CD4-positive, alpha-beta T cell (primary cell): ENCODE results near the gene SYTL5. TPM values are rescaled to one million over a fixed set of nuclear protein-coding genes. Genes with fewer than 3 reads are reported as not detected.
"Not testable (repeated sequence)": the region's sequence is repeated elsewhere in the genome, so short reads cannot be mapped to it uniquely, and the experiment has no call there.

ENCODE experiments used
- ATAC-seq: fragments of 200-7000 bp; cut with Tn5 transposase; one replicate; pipeline ENCODE4 v1.10.0; 2022; ENCODE audit warnings: mild to moderate bottlenecking; ENCODE audit not compliant: poor library complexity
- CTCF ChIA-PET: fragments of 350-600 bp; sonication (Branson Sonifier 250); formaldehyde crosslinking; loops from one replicate; lab custom pipeline; 2021; ENCODE audit warnings: antibody characterized with exemption, inconsistent platforms; lab: Charles Lee
- POLR2A ChIA-PET: fragments of 350-600 bp; sonication (Branson Sonifier 250); formaldehyde crosslinking; loops from one replicate; lab custom pipeline; 2021; ENCODE audit warnings: antibody characterized with exemption, inconsistent platforms; lab: Charles Lee
- DNase-seq, 14 experiments: peaks; one replicate each; pipeline ENCODE4 v3.0.0-alpha.2; 2013 to 2020; ENCODE audit warnings: mixed read lengths in 2 of 14
- H3K27ac ChIP-seq, 2 donors: one replicate each; pipeline versions ENCODE4 v1.5.1 to v1.7.0; 2013; ENCODE audit warnings: low read length in 2 of 2, low read depth in 1 of 2, mild to moderate bottlenecking in 1 of 2
- H3K27me3 ChIP-seq, 2 experiments: 1 replicate in 1 of 2; 2 replicates in 1 of 2; pipeline versions ENCODE4 v1.6.1 to v1.7.0; 2013; ENCODE audit warnings: low read length in 2 of 2, control low read depth in 1 of 2, mild to moderate bottlenecking in 1 of 2, moderate library complexity in 1 of 2; ENCODE audit not compliant: insufficient read depth in 2 of 2, control insufficient read depth in 1 of 2
- H3K36me3 ChIP-seq: one replicate; pipeline ENCODE4 v1.6.1; 2013; ENCODE audit warnings: low read length, control low read depth; ENCODE audit not compliant: insufficient read depth
- H3K4me1 ChIP-seq: one replicate; pipeline ENCODE4 v1.6.1; 2013; ENCODE audit warnings: low read length, control low read depth; ENCODE audit not compliant: insufficient read depth
- H3K4me3 ChIP-seq: one replicate; pipeline ENCODE4 v1.5.1; 2013; ENCODE audit warnings: mild to moderate bottlenecking, low read length, moderate library complexity
- H3K9me3 ChIP-seq, 2 experiments: 1 replicate in 1 of 2; 2 replicates in 1 of 2; pipeline versions ENCODE4 v1.6.1 to v1.7.0; 2013; ENCODE audit warnings: low read length in 2 of 2, mild to moderate bottlenecking in 2 of 2, control low read depth in 1 of 2, moderate library complexity in 1 of 2; ENCODE audit not compliant: control insufficient read depth in 1 of 2, insufficient read depth in 1 of 2
- H3K27ac Mint-ChIP-seq: one replicate; pipeline ENCODE4 v1.8.0; 2020; ENCODE audit warnings: mixed read lengths
- H3K27me3 Mint-ChIP-seq: one replicate; pipeline ENCODE4 v1.8.0; 2021; ENCODE audit warnings: mixed read lengths
- H3K36me3 Mint-ChIP-seq: one replicate; pipeline ENCODE4 v1.8.0; 2021; ENCODE audit warnings: low read depth, mixed read lengths
- H3K4me1 Mint-ChIP-seq: one replicate; pipeline ENCODE4 v1.8.0; 2021; ENCODE audit warnings: low read depth, mixed read lengths
- H3K4me3 Mint-ChIP-seq: one replicate; pipeline ENCODE4 v1.8.0; 2020; ENCODE audit warnings: mild to moderate bottlenecking, mixed read lengths
- H3K9me3 Mint-ChIP-seq: one replicate; pipeline ENCODE4 v1.8.0; 2020; ENCODE audit warnings: mixed read lengths
- CTCF ChIP-seq: fragments of 200-600 bp; IDR thresholded peaks from one replicate; pipeline ENCODE4 v1.8.0; 2022; ENCODE audit warnings: antibody characterized with exemption, mild to moderate bottlenecking
- intact Hi-C, 2 experiments: fragments of 100-400 bp; cut with DNase I in 1 of 2; cut with micrococcal nuclease in 1 of 2; formaldehyde crosslinking; loops; one replicate each; pipeline versions ENCODE4 v1.15.1 to v1.9.0; 2023 to 2025; cut with DNase I, micrococcal nuclease
- total RNA-seq, 174 experiments: library from RNA in 2 of 174; stranded (reverse) in 2 of 174; gene quantifications; one replicate each; pipeline ENCODE4 v1.2.3 and lab custom pipeline; 2021 to 2026

SYTL5 gene
- total RNA-seq, 2 experiments from 2014 or later, result not detected

GRCh38 chrX:37989304-37989703 lies 17.0 kb upstream of the SYTL5 start:
- no peaks in the 10 kb centered on the region for H3K27me3 Mint-ChIP-seq
- Histone ChIP-seq H3K36me3 (no peaks in the 10 kb centered on the region), H3K4me1 (no peaks in the 10 kb centered on the region), H3K9me3 (no peaks in the 10 kb centered on the region), H3K27me3 (no peaks in the 10 kb centered on the region), H3K27ac (no peak overlapping the region), H3K4me3 (no peak overlapping the region)
- ATAC-seq (no peak), DNase-seq (no peak)
- no peak for TF ChIP-seq CTCF
- ChIA-PET POLR2A (no interaction called here), CTCF (no interaction called here)
- no peaks in the 10 kb centered on the region for H3K4me1 Mint-ChIP-seq
- no peak overlapping the region for H3K27ac Mint-ChIP-seq
- intact Hi-C loops, result no loop called here
- no peaks in the 10 kb centered on the region for H3K9me3 Mint-ChIP-seq
- H3K36me3 Mint-ChIP-seq, result no peaks in the 10 kb centered on the region
- no peak overlapping the region for H3K4me3 Mint-ChIP-seq

- POLR2A ChIA-PET, H3K27ac Mint-ChIP-seq, H3K27me3 ChIP-seq, intact Hi-C loops, ATAC-seq, H3K36me3 Mint-ChIP-seq, H3K27me3 Mint-ChIP-seq, H3K4me3 ChIP-seq, H3K27ac ChIP-seq, H3K9me3 Mint-ChIP-seq, DNase-seq, CTCF ChIA-PET, H3K4me1 Mint-ChIP-seq, H3K4me1 ChIP-seq, H3K9me3 ChIP-seq, H3K4me3 Mint-ChIP-seq, H3K36me3 ChIP-seq: not testable (repeated sequence)
Observed at GRCh38 chrX:37991303-37991702, 15.1 kb upstream of the SYTL5 start.

GRCh38 chrX:37993176-37993575 lies 13.2 kb upstream of the SYTL5 start:
- intact Hi-C loops, result no loop called here
- Histone ChIP-seq H3K4me3 (no peak overlapping the region), H3K4me1 (no peaks in the 10 kb centered on the region), H3K27ac (no peak overlapping the region), H3K9me3 (no peaks in the 10 kb centered on the region), H3K36me3 (no peaks in the 10 kb centered on the region), H3K27me3 (no peaks in the 10 kb centered on the region)
- ChIA-PET POLR2A (no interaction called here), CTCF (no interaction called here)
- H3K27me3 Mint-ChIP-seq, result no peaks in the 10 kb centered on the region
- no peaks in the 10 kb centered on the region for H3K9me3 Mint-ChIP-seq
- TF ChIP-seq CTCF, result no peak
- H3K4me3 Mint-ChIP-seq, result no peak overlapping the region
- no peaks in the 10 kb centered on the region for H3K36me3 Mint-ChIP-seq
- no peak overlapping the region for H3K27ac Mint-ChIP-seq
- DNase-seq (no peak), ATAC-seq (no peak)
- no peaks in the 10 kb centered on the region for H3K4me1 Mint-ChIP-seq

- Histone ChIP-seq H3K4me3 (no peak overlapping the region), H3K9me3 (no peaks in the 10 kb centered on the region), H3K4me1 (no peaks in the 10 kb centered on the region), H3K36me3 (no peaks in the 10 kb centered on the region), H3K27ac (no peak overlapping the region), H3K27me3 (no peaks in the 10 kb centered on the region)
- Mint-ChIP-seq H3K4me1 (no peaks in the 10 kb centered on the region), H3K27ac (no peak overlapping the region), H3K4me3 (no peak overlapping the region), H3K27me3 (no peaks in the 10 kb centered on the region), H3K9me3 (no peaks in the 10 kb centered on the region), H3K36me3 (no peaks in the 10 kb centered on the region)
- peak in 4 of 14 experiments; percentile 11 to 75 (median 52) for DNase-seq
- intact Hi-C loops, result no loop called here
- ATAC-seq, result peak; percentile 60
- CTCF ChIA-PET, result no interaction called here
- POLR2A ChIA-PET, result no interaction called here
- no peak for TF ChIP-seq CTCF
Observed at GRCh38 chrX:37993837-37994619, 12.3 kb upstream of the SYTL5 start.
